Activated naive CD4-positive, alpha-beta T cell treated with anti-CD3 and anti-CD28 coated beads, Interleukin-2, amount 50 U/mL, for 24 hours (primary cell): ENCODE measurements around the gene EIF2B5.

Experiments used
- H3K27ac Mint-ChIP-seq: one replicate; pipeline ENCODE4 v1.8.0; 2021; ENCODE audit warnings: mild to moderate bottlenecking, mixed read lengths
- H3K27me3 Mint-ChIP-seq: one replicate; pipeline ENCODE4 v1.8.0; 2021; ENCODE audit warnings: mixed read lengths
- H3K36me3 Mint-ChIP-seq: one replicate; pipeline ENCODE4 v1.8.0; 2021; ENCODE audit warnings: mixed read lengths
- H3K4me1 Mint-ChIP-seq: one replicate; pipeline ENCODE4 v1.8.0; 2021; ENCODE audit warnings: mixed read lengths
- H3K4me3 Mint-ChIP-seq: one replicate; pipeline ENCODE4 v1.8.0; 2021; ENCODE audit warnings: mild to moderate bottlenecking, mixed read lengths
- H3K9me3 Mint-ChIP-seq: one replicate; pipeline ENCODE4 v1.8.0; 2021; ENCODE audit warnings: mixed read lengths

Gene EIF2B5

GRCh38 chr3:184176377-184177330, 41.5 kb downstream of the EIF2B5 start:
- Mint-ChIP-seq H3K27ac (no peak overlapping the region), H3K9me3 (no peaks in the 10 kb centered on the region), H3K4me1 (peaks cover 26% of the 10 kb centered on the region), H3K27me3 (no peaks in the 10 kb centered on the region), H3K36me3 (peaks cover 5% of the 10 kb centered on the region), H3K4me3 (peak overlapping the region; percentile 67)

GRCh38 chr3:184177331-184177731, 42.2 kb downstream of the EIF2B5 start:
- no peaks in the 10 kb centered on the region for H3K9me3 Mint-ChIP-seq
- H3K4me3 Mint-ChIP-seq: peak overlapping the region; percentile 39
- no peak overlapping the region for H3K27ac Mint-ChIP-seq
- no peaks in the 10 kb centered on the region for H3K27me3 Mint-ChIP-seq
- H3K4me1 Mint-ChIP-seq: peaks cover 26% of the 10 kb centered on the region
- H3K36me3 Mint-ChIP-seq: peaks cover 5% of the 10 kb centered on the region

GRCh38 chr3:184177767-184178306, 42.7 kb downstream of the EIF2B5 start:
- Mint-ChIP-seq H3K4me1 (peaks cover 26% of the 10 kb centered on the region), H3K27me3 (no peaks in the 10 kb centered on the region), H3K4me3 (peak overlapping the region; percentile 7), H3K9me3 (no peaks in the 10 kb centered on the region), H3K27ac (no peak overlapping the region), H3K36me3 (peaks cover 5% of the 10 kb centered on the region)

- H3K9me3 Mint-ChIP-seq: no peaks in the 10 kb centered on the region
- no peaks in the 10 kb centered on the region for H3K27me3 Mint-ChIP-seq
- no peak overlapping the region for H3K4me3 Mint-ChIP-seq
- no peak overlapping the region for H3K27ac Mint-ChIP-seq
- peaks cover 8% of the 10 kb centered on the region for H3K36me3 Mint-ChIP-seq
- peaks cover 26% of the 10 kb centered on the region for H3K4me1 Mint-ChIP-seq
These were observed 43.5 kb downstream of the EIF2B5 start for GRCh38 chr3:184178521-184179138.

GRCh38 chr3:184180165-184180564, 45.0 kb downstream of the EIF2B5 start:
- H3K27me3 Mint-ChIP-seq: no peaks in the 10 kb centered on the region
- peaks cover 33% of the 10 kb centered on the region for H3K4me1 Mint-ChIP-seq
- H3K36me3 Mint-ChIP-seq: peaks cover 8% of the 10 kb centered on the region
- H3K4me3 Mint-ChIP-seq: no peak overlapping the region
- no peaks in the 10 kb centered on the region for H3K9me3 Mint-ChIP-seq
- no peak overlapping the region for H3K27ac Mint-ChIP-seq

- Mint-ChIP-seq H3K27me3 (no peaks in the 10 kb centered on the region), H3K9me3 (no peaks in the 10 kb centered on the region), H3K4me3 (no peak overlapping the region), H3K4me1 (peaks cover 32% of the 10 kb centered on the region), H3K27ac (no peak overlapping the region), H3K36me3 (peaks cover 8% of the 10 kb centered on the region)
These were observed 46.4 kb downstream of the EIF2B5 start for GRCh38 chr3:184181596-184181995.

- peaks cover 5% of the 10 kb centered on the region for H3K36me3 Mint-ChIP-seq
- H3K9me3 Mint-ChIP-seq: no peaks in the 10 kb centered on the region
- H3K4me3 Mint-ChIP-seq: no peak overlapping the region
- no peaks in the 10 kb centered on the region for H3K27me3 Mint-ChIP-seq
- peak overlapping the region; percentile 35 for H3K27ac Mint-ChIP-seq
- peaks cover 39% of the 10 kb centered on the region for H3K4me1 Mint-ChIP-seq
These were observed 48.5 kb downstream of the EIF2B5 start for GRCh38 chr3:184183679-184184078.

- peaks cover 7% of the 10 kb centered on the region for H3K36me3 Mint-ChIP-seq
These were observed 49.5 kb downstream of the EIF2B5 start for GRCh38 chr3:184184546-184185230.

GRCh38 chr3:184185461-184186183, 50.5 kb downstream of the EIF2B5 start:
- Mint-ChIP-seq H3K9me3 (no peaks in the 10 kb centered on the region), H3K27ac (peak overlapping the region; percentile 98), H3K27me3 (no peaks in the 10 kb centered on the region), H3K36me3 (peaks cover 9% of the 10 kb centered on the region), H3K4me1 (peaks cover 48% of the 10 kb centered on the region), H3K4me3 (peak overlapping the region; percentile 99)

More at GRCh38 chr3:184184546-184185230, 49.5 kb downstream of the EIF2B5 start:
- Mint-ChIP-seq H3K9me3 (no peaks in the 10 kb centered on the region), H3K27me3 (no peaks in the 10 kb centered on the region), H3K4me1 (peaks cover 42% of the 10 kb centered on the region), H3K4me3 (peak overlapping the region; percentile 99), H3K27ac (peak overlapping the region; percentile 98)

- no peaks in the 10 kb centered on the region for H3K27me3 Mint-ChIP-seq
- peak within 1 kb of the TSS; percentile 99 for H3K4me3 Mint-ChIP-seq
- peaks cover 10% of the 10 kb centered on the region for H3K36me3 Mint-ChIP-seq
- H3K27ac Mint-ChIP-seq: peak within 1 kb of the TSS; percentile 98
- H3K9me3 Mint-ChIP-seq: no peaks in the 10 kb centered on the region
- H3K4me1 Mint-ChIP-seq: peaks cover 48% of the 10 kb centered on the region
These were observed 51.2 kb downstream of the EIF2B5 start, which contains the start of gene ABCF3 for GRCh38 chr3:184186184-184186901. TSS of gene ABCF3 (plus strand) at chr3:184186199. CDS start at chr3:184186208, 9 bp downstream.

- Mint-ChIP-seq H3K4me1 (peaks cover 48% of the 10 kb centered on the region), H3K27ac (no peak overlapping the region), H3K4me3 (peak overlapping the region; percentile 99), H3K9me3 (no peaks in the 10 kb centered on the region), H3K36me3 (peaks cover 10% of the 10 kb centered on the region), H3K27me3 (no peaks in the 10 kb centered on the region)
These were observed 51.7 kb downstream of the EIF2B5 start for GRCh38 chr3:184186902-184187207.

- H3K4me3 Mint-ChIP-seq: peak overlapping the region; percentile 99
- H3K36me3 Mint-ChIP-seq: peaks cover 9% of the 10 kb centered on the region
- H3K27ac Mint-ChIP-seq: no peak overlapping the region
- no peaks in the 10 kb centered on the region for H3K27me3 Mint-ChIP-seq
- H3K9me3 Mint-ChIP-seq: no peaks in the 10 kb centered on the region
- H3K4me1 Mint-ChIP-seq: peaks cover 48% of the 10 kb centered on the region
These were observed 52.9 kb downstream of the EIF2B5 start for GRCh38 chr3:184188080-184188479.

GRCh38 chr3:184189421-184189820, 54.3 kb downstream of the EIF2B5 start:
- Mint-ChIP-seq H3K4me1 (peaks cover 45% of the 10 kb centered on the region), H3K9me3 (no peaks in the 10 kb centered on the region), H3K4me3 (no peak overlapping the region), H3K36me3 (peaks cover 10% of the 10 kb centered on the region), H3K27ac (no peak overlapping the region), H3K27me3 (no peaks in the 10 kb centered on the region)

- Mint-ChIP-seq H3K27me3 (no peaks in the 10 kb centered on the region), H3K9me3 (no peaks in the 10 kb centered on the region), H3K36me3 (peaks cover 10% of the 10 kb centered on the region), H3K4me1 (peaks cover 17% of the 10 kb centered on the region), H3K4me3 (no peak overlapping the region), H3K27ac (no peak overlapping the region)
These were observed 57.7 kb downstream of the EIF2B5 start for GRCh38 chr3:184192889-184193288.
